Sigmoid colon (tissue), 4 donors: ENCODE results near the gene RPGR.

Experiments
- EP300 ChIP-seq, 4 donors: sonication (generic); formaldehyde crosslinking; IDR thresholded peaks; one replicate each; pipeline ENCODE4 v1.6.1; 2017; ENCODE audit warnings: antibody characterized with exemption in 4 of 4
- POLR2A ChIP-seq, 2 donors: fragments of 450-650 bp; IDR thresholded peaks; one replicate each; pipeline ENCODE4 v1.6.1; 2016; ENCODE audit warnings: antibody characterized with exemption in 2 of 2, mild to moderate bottlenecking in 2 of 2, moderate library complexity in 2 of 2
- TF ChIP-seq, protein P1 (sequence below), 4 experiments: fragments of 450-650 bp in 3 of 4; fragments of 200-600 bp in 1 of 4; IDR thresholded peaks; one replicate each; pipeline ENCODE4 v1.5.1; 2016 to 2019; ENCODE audit warnings: antibody characterized with exemption in 4 of 4, mild to moderate bottlenecking in 3 of 4, moderate library complexity in 2 of 4

DNA sequence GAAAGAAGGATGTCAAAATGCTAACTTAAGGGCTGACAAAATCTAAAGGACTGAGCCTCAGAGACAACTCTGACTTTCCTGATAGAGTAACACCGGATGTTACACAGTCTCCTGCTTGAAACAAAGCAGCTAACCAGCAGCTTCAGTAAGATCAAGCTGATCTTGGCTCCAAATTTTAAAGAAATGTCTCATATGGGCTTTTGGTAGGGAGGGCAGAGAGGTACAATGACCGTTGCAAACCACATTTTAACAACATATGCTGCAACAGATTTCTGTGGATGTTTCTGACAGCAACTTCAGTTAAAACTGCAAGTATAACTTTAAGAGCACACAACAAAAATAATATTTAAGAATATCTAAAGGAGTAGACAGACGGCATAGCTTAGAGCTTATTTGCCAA is 9.1 kb downstream of the RPGR start:
- TF ChIP-seq POLR2A (IDR thresholded peaks at IDR 0.05) = no peak
- TF ChIP-seq, protein P1, sequence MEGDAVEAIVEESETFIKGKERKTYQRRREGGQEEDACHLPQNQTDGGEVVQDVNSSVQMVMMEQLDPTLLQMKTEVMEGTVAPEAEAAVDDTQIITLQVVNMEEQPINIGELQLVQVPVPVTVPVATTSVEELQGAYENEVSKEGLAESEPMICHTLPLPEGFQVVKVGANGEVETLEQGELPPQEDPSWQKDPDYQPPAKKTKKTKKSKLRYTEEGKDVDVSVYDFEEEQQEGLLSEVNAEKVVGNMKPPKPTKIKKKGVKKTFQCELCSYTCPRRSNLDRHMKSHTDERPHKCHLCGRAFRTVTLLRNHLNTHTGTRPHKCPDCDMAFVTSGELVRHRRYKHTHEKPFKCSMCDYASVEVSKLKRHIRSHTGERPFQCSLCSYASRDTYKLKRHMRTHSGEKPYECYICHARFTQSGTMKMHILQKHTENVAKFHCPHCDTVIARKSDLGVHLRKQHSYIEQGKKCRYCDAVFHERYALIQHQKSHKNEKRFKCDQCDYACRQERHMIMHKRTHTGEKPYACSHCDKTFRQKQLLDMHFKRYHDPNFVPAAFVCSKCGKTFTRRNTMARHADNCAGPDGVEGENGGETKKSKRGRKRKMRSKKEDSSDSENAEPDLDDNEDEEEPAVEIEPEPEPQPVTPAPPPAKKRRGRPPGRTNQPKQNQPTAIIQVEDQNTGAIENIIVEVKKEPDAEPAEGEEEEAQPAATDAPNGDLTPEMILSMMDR (IDR thresholded peaks at IDR 0.05) = no peak
- no peak for TF ChIP-seq EP300 (IDR thresholded peaks at IDR 0.05)
